Activated CD4-positive, alpha-beta T cell treated with anti-CD3 and anti-CD28 coated beads for 1 hour (primary cell): ENCODE data around the gene POU6F2.
"Not testable (repeated sequence)": the region's sequence is repeated elsewhere in the genome, so short reads cannot be mapped to it uniquely, and the experiment has no call there.

Source experiments
- DNase-seq: peaks from one replicate; pipeline ENCODE4 v3.0.0-alpha.2; 2020

The POU6F2 gene

DNA sequence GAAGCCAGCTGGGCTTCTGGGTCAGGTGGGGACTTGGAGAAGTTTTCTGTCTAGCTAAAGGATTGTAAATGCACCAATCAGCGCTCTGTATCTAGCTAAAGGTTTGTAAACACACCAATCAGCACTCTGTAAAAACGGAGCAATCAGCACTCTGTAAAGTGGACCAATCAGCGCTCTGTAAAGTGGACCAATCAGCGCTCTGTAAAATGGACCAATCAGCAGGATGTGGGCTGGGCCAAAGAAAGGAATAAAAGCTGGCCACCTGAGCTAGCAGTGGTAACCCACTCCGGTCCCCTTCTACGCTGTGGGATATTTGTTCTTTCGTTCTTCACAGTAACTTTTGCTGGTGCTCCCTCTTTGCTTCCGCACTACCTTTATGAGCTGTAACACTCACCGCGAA is 216.7 kb downstream of the POU6F2 start:
- not testable (repeated sequence) for DNase-seq

DNA sequence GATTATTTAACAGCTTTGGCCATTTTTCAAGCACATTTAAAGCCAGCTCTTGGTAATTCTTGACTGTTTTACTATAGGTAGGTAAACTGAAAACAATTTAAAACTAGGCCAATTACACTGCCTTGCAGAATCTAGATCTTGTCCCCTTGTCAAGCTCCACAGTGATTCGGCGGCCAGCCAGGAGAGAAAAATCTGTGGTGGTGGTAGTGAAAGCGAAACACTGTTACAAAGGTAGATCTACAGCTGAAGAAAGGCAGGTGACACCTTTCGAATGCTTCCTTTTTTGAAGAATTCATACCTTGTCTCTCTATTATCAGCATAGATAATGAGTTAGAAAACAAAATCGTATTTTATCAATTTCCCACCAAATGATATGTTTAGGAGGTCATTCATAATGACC is 218.3 kb downstream of the POU6F2 start:
- DNase-seq, result no peak

DNA sequence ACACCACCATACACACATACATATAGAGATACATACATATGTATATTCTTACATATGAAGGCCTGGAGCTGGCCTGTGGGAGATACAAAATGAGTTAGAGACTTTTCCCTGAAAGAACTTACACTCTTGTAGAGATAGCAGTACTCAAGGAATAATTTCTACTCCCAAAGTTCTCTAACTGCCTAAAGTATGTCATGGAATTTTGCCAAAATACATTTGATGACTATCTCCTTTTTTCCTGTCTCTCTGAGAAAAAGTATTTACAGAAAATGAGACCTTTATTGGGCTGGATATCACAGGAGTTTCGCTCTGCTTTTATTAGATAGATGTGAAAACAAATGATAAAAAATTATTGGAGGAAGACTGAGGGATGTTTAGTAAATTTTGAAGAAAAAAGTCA is 220.1 kb downstream of the POU6F2 start:
- DNase-seq, result no peak

DNA sequence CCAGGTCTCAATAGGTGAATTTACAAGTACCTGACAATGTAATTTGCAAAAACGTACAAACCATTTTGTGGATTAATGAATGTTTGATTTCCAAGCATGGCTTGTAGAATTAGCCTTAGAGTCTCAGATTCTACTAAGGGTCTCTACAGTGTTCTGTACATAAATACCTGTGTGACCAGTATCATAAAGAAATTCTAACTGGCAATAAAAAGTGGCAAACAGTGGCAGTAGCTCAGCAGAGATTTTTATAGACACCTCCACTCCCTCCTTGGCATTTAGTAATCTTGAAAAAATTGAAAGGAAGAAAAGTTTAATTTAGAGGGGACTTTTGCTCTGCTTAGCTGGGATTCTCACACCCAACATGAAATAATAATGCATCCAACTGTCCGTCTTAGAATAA is 220.8 kb downstream of the POU6F2 start:
- DNase-seq, result no peak

DNA sequence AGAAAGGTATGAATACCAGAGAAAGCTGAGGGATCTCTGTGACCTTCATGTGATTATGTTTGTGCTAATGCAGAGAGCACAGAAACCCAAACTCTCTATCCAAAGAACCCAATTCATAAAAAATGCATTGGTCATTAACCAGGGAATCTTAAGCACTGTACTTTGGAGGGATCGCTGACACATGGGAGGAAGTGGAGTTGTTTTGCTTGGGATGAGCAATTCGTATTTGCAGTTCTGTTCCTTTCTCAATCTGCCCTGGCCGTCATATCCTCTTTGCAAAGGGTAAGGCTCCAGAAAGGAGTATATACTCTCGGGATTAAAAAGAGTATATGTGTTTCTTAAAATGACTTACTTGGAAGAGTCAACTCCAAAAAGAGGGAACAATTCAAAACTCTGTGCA is 221.3 kb downstream of the POU6F2 start:
- no peak for DNase-seq

DNA sequence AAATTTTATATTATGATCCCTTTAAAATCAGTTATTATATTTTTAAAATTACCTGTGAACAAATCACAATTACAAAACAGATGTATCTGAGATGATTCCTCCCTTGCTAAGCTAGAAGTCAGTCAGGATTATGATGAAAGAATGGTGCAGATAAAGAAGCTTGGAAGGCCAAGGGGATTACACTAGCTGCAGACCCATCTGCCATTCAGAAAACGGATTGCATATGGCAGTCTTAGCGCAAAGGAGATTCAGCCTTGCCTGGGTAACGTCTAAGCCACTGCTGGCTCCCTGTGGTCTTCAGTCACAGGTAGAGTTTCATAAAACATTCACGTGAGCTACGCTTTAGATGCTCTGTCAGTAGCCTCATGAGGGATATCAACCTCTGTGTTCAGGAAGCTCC is 222.2 kb downstream of the POU6F2 start:
- DNase-seq, result no peak

DNA sequence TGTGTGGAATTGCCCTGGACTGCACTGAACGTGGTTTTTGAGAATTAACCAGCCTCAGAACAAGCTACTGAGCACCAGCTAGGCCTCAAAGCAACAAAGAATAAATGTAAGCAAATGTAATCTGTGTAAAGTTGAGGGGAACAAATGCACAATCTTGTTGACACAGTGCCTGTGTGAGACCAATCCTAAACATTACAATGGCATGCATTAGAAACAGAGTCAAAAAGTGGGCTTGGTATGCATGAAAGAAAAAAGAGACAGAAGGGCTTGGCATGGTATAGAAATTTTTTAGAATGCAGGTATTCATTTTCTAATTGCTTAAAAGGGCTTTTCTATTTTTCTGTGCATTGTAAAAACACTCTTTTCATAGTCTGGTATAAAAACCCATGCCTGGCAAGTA is 224.3 kb downstream of the POU6F2 start:
- DNase-seq, result no peak

DNA sequence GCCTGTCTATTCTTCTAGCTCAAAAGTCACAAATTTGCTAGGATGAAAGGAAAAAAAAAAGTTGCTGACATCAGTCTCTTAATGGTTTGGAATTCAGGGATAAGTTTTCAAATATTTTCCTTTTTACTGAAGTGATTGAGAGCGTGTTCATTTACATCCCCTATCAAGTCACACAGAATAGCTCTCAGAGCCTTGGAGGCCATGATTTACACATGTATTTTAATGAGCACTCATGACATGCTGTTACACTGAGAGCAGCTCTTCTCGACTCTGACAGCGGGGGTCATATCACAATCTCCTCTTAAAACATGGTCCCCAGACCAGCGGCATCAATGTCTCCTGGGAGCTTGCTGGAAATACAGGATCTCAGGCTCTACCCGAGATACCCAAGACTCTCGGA is 232.7 kb downstream of the POU6F2 start:
- no peak for DNase-seq

DNA sequence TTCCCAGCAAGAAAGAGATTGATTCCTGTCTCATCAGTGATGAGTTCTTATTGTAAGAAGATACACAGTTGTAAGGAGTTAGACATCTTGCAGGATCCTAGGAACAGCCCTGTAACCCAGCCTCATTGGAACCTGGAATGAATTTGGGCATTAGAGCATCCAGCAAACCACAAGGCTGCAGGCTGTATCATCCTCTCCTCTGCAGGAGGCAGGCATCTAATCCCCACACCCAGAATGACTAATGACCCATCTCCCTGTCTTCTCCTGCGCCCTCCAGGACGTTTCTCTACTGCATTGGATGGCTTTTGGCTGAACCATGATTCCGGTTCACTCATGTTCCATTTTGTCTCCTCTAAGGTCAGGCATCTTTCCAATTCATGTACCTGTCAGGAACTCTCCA is 233.9 kb downstream of the POU6F2 start:
- no peak for DNase-seq

DNA sequence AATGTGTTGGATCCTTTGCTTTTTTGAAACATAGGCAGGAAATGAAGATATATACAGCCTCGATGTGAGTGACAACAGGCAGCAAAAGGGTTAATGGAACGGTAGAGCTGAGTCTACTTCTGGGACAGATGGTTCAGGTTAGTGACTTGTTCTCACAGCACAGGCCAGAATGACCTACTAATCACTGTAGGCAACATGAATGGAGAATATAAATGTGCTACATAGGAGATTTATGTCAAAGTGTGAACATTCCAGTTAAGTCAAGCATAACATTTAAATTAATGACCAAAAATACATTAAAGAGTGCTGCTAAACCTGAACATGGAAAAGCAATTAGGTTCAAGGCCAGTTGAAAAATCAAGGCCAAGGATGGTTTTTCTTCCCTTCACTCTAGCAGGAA is 235.2 kb downstream of the POU6F2 start:
- DNase-seq, result no peak

DNA sequence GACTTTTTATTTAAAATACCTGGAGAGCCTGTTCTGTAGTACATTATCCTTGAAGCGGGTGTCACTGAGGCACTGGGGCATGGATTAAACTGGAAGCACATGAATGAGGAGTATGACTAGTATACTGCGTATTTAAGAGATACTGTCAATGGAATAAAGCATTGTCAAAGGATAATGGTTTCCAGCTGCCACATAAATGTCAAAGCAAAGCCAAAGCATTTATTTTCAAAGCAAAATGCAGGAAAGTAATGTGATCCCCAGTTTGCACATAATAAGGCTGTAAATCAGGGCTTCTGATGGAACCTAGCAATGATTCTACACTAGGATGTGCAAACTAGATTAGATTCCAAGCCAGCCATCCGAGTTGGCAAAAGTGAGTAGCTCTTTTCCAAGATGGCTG is 240.1 kb downstream of the POU6F2 start:
- no peak for DNase-seq

DNA sequence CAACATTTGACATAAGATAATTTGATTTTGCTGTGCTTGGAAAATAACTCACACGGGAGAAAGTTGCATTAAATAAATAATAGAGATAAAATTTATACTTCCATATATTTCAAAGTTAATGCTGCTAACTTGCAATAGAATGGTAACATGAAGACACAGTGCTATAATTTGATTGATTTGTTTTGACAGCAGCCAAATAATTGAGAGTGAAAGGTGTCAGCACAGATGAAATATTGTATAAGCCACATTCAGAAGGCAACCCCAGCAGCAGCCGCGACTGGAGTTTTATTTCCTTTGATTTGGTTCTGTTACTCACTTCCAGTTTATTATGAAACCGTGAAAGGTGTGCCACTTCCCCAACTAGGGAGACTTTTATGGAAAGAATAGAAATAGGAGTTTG is 242.2 kb downstream of the POU6F2 start:
- DNase-seq, result no peak

DNA sequence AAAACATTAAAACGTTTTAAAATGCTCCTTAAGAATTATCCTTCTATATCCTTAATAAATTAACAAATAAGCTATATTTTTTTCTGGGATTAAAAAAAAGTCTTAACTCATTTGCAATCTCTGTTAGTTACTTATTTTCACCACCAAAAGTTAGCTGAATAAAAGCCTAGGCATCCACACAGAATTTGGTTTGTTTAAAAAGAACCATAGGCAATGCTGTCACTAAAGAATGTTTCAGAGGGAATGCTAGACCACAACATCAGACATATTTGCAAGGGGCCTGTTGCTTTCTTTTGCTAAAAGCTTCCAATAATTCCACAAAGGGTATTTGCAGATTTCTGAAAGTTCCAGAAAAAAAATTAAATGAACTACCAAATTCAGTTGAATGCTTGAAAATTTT is 244.2 kb downstream of the POU6F2 start:
- DNase-seq, result no peak

DNA sequence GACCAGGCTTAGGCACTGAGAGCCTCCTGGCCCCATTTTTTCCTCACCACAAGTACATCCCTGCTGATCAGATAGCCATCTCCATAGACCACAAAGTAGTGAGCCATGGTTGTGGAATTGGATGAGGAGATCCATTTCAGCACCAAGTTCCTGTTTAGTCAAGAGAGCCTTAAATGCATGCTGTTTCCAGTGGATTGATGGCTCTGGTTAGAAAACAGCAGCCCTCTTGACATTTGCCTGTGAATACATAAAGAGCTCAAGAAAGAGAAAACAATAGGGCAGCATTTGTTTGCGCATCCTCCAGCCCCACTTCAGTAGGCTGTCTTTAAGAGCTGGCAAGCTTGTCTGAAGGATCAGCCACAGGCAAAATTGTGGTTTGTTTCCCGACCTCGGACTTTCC is 251.2 kb downstream of the POU6F2 start:
- DNase-seq, result no peak

DNA sequence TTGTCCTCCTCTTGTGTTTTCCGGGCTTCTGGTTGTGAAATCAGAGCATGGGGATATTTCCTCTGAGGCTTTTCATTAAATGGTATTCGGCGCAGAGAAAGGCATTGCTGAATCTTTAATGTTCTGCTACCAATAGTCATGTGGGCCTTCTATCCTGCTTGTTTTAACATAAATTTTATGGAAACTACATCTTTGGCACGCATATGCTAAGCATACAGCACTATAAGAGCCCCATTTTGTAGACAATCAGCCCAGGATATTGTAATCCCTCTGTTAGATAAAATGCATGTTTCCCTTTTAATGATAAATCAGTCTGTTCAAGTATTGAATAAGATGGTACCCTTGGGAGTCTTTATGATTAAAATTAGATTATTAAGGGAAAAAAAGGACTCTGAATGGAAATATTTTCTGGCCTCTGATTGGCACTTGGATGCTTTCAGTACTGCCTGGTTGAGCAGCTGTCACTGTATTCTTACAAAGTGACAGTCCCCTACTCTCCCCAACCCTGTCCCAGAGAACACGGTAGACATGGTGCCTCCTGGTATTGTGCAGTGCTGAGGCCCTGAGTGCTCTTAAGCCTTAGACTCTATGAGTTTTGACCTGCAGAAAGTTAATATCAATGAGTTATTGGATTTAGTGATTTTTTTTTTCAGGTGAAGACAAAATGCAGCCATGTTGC is 256.3 kb downstream of the POU6F2 start:
- no peak for DNase-seq

DNA sequence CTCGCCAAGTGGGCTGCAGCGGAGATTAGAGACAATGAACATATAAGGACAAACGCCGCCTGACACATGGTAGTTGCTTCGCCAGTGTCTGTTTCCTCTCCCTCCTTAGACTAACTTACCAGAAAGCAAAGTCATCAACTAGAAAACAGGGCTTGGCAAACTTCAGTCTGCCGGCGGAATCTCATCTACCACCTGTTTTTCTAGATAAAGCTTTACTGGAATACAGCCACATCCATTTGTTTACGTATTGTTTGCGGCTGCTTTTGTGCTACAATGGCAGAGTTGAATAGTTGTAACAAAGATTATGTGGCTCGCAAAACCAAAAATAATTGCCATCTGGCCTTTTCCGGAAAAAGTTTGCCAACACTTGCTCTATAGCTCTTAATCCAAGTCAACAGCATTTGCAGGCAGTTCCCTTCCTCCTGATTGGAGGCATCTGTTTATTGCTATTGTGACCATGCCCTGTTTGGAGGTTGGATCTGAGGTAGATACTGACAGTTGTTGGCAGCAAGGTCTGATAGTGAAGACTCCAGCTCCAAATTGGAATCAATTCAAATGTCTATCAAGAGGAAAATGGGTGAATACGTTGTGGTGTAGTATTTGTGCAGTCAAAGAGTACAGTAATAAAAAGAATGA is 260.6 kb downstream of the POU6F2 start:
- no peak for DNase-seq

DNA sequence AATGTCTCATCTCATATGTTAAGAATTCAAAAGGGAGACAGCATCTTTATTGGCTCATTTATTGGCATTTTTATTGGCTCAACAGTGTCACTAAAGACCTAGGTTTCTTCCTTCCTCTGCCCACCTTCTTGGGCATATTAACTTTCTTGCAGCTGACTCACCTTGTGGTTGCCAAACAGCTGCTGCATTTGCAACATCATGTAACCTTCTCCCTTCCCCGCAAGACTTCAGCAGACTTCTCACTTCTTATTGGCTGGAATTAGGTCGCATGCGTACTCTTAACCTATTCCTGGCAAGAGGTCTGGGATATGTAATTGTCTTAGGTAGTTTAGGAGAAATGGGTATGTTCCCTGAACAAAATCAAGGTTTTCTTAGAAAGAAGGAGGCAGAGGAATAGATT is 263.2 kb downstream of the POU6F2 start:
- DNase-seq, result no peak

DNA sequence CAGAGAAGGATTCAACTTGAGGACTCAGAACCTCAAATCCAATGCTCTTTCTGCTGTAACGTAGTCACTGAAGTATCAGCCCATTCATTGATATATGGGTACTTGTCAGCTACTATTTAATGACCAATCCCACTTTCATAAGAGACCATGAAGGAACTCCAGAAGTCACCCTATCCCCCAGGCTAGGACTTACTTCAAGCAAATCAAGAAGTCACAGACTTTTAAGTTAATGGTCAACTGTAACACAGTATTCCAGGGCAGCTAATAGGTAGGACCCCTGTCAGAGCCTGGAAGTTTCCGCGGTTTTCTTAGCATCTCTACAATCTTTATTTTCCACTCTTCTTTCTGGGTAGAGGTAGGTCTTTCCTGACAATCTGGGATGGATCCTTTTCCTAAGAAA is 269.9 kb downstream of the POU6F2 start:
- DNase-seq, result no peak

DNA sequence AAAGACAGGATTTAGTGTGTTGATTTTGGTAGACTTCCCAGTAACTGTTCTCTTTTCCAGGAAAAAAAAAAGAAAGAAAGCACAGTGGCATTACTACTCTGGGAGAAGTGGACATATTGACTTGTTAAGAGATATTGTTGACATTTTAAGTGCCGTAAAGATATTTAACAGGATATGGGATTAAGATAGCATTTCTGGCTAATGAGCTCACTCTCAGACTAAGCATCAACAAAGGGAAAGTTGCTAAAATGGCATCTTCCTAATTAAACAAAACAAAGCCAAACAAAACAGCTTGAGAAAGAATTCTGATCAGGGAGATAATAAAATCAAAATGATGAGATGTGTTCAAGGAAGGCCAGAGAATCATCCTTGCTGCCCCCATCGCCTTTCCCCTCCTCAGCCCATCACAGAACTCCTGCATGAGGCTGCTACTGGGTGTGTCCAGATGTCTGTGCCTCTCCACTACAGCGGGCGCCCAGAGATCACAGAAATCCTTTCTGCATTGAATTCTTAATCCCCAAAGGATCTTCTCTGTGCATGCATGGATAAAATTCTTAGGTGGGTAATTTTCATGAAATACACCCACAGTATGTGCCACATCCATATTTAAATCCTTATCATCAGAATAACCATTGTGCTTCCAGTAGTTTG is 270.5 kb downstream of the POU6F2 start:
- DNase-seq, result no peak

DNA sequence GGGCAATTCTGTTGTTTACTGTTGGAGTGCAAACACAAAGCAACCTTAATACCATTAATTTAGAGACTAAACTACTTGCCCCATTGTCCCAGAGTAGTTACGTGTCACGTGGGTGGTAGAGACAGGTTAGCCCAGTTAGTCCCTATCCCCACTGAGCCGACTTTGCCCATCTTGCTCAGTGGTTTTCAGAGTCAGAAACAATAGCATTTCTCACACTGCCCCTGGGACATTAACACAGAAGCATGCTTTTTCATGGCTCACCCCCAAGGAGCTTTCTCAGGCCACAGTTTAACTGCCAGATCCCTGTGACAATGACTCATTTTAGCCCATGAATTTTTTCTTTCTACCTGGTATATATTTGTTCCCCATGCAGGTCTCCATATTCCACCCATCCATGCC is 271.0 kb downstream of the POU6F2 start:
- no peak for DNase-seq

DNA sequence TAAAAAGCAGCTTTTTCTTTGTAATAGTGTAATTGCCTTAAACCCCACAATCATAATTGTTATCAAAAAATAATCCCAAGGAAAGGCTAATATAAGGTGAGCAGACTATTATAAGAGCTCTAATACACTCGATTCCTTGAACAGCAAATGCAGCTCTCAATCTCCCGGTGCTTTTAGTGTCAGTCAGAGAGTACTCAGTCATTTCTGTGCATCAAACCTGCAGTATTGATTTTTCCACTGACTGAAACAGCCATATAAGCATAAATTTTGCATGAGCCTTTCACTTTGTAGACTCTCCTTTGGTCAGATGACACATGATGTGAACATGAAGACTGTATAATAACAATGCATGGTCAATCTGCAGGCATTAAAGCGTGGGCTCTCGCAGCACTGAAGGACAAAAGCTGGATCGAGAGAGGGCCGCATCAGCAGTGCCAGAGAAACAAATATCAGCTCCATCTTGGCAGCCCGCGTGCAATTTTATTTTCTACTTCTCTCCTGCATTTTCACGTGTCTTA is 272.0 kb downstream of the POU6F2 start:
- no peak for DNase-seq

DNA sequence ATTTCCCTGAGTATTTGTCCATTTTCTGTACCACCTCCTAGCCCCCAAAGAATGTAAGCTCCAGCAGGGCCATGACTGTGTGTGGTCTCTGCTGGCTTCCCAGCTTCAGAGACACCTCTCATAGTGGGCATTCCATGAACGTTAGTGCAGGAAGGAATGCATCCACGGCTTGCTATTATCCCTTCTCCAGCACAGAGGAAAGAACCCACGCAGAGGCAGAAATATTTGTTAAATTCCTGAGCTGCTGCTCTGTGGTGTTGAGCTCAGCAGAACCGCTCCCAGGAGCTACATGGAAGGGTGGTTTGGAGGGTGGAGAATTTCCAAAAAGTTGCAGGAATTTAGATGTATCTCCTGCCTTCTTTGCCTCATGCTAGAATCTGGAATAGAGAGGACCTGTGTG is 275.2 kb downstream of the POU6F2 start:
- DNase-seq, result no peak

DNA sequence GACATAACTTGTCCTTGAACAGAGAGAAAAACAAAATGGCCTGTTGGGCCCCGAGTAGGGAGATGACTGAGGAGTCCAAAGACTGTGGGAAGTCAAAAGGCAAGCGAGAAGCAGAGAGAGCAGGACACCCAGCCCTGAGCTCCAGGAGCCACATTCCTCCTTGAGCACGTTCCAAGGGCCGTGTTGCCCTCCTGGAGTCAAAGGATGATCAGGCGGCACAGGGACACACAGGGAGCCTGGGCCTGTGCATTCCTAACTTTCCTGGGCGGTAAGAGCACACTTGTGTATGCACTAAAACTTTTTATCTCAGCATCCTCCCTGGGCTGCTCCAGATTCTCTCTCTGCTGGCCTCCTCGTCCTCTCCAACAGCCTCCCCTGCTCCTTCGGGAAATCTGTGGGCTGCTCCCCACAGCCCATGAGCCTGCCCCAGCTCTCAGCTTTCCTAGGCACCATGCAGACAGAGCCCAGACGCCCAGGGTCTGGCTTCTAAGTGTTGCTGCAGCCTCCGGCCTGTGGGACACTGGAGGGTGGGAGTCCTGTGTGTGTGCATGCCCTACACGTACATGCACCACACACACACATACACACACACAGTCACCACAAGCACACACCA is 281.8 kb downstream of the POU6F2 start:
- DNase-seq, result no peak

DNA sequence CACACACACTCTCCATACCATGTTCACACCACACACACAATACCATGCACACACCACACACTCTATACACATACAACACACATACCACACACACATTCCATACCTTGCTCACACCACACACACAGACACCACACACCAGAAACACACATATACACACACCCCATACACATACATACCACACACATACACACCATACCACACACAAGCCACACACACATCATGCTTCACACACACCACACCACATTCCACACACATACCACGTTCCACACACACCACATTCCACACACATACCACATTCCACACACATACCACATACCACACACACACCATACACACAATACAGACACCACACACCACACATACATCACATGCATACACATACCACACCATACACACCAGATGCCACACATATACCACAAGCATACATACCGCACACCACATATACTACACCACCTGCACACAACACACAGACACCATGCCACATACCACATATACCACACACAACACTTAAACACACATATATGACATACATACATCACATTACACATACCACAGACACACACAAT is 282.7 kb downstream of the POU6F2 start:
- no peak for DNase-seq
